Frontal cortex (tissue), 4 donors: Measurements from ENCODE around the gene FBXL16. TPM values are rescaled to one million over a fixed set of nuclear protein-coding genes. Genes with fewer than 3 reads are reported as not detected.
"Not testable (repeated sequence)": the region's sequence is repeated elsewhere in the genome, so short reads cannot be mapped to it uniquely, and the experiment has no call there.

ENCODE experiments used
- DNase-seq, 2 donors: peaks; one replicate each; pipeline ENCODE4 v3.0.0; 2012; ENCODE audit warnings: low spot score in 2 of 2
- FAIRE-seq: peaks from 2 replicates; lab custom pipeline; 2012; peaks lifted over from hg19 to GRCh38; lab: Jason Lieb, UNC
- total RNA-seq: library from RNA; depleted of rRNA; stranded (reverse); fragments of >200 nt; gene quantifications from one replicate; pipeline ENCODE4 v1.2.3, GENCODE V29; 2014
- donor health status: control.
- donor health status: control.
- donor health status: control.

FBXL16 gene
- total RNA-seq, 1 donor from 2014 or later: 4.5 TPM

GRCh38 chr16:714558-715476, 9.2 kb upstream of the FBXL16 start, which contains the start of gene METRN:
Gene METRN, plus strand, starts transcription at chr16:715118. Its CDS starts 172 bp downstream, at chr16:715290.
- FAIRE-seq (no peak), DNase-seq (peak; percentile 99)

- DNase-seq: no peak
- no peak for FAIRE-seq
Observed at GRCh38 chr16:714079-714478, 8.5 kb upstream of the FBXL16 start.

GRCh38 chr16:712740-713250, 7.2 kb upstream of the FBXL16 start:
- not testable (repeated sequence) for FAIRE-seq

GRCh38 chr16:711548-712320, 6.1 kb upstream of the FBXL16 start:
- FAIRE-seq: no peak
- peak; percentile 89 to 90 for DNase-seq

More at GRCh38 chr16:712740-713250, 7.2 kb upstream of the FBXL16 start:
- DNase-seq: not testable (repeated sequence)

- FAIRE-seq: no peak
Observed at GRCh38 chr16:711084-711483, 5.5 kb upstream of the FBXL16 start.

GRCh38 chr16:710500-711075, 5.0 kb upstream of the FBXL16 start:
- no peak for FAIRE-seq
- no peak for DNase-seq

More at GRCh38 chr16:711084-711483, 5.5 kb upstream of the FBXL16 start:
- no peak for DNase-seq

GRCh38 chr16:709566-710499, 4.2 kb upstream of the FBXL16 start:
- peak; percentile 89 to 93 for DNase-seq
- no peak for FAIRE-seq

- DNase-seq (no peak), FAIRE-seq (no peak)
Observed at GRCh38 chr16:708959-709358, 3.4 kb upstream of the FBXL16 start.

GRCh38 chr16:708019-708418, 2.4 kb upstream of the FBXL16 start:
- FAIRE-seq: no peak
- no peak for DNase-seq

- FAIRE-seq (no peak), DNase-seq (no peak)
Observed at GRCh38 chr16:707062-707538, 1.5 kb upstream of the FBXL16 start.

- DNase-seq (no peak), FAIRE-seq (no peak)
Observed at GRCh38 chr16:706189-707061, 824 bp upstream of the FBXL16 start.

- no peak for FAIRE-seq
Observed at GRCh38 chr16:704552-705380, 835 bp downstream of the FBXL16 start.

GRCh38 chr16:704047-704446, 1.6 kb downstream of the FBXL16 start:
- DNase-seq (no peak), FAIRE-seq (no peak)

More at GRCh38 chr16:704552-705380, 835 bp downstream of the FBXL16 start:
- no peak for DNase-seq

- DNase-seq: no peak
- no peak for FAIRE-seq
Observed at GRCh38 chr16:703406-703805, 2.2 kb downstream of the FBXL16 start.

- FAIRE-seq (no peak), DNase-seq (no peak)
Observed at GRCh38 chr16:702341-702740, 3.3 kb downstream of the FBXL16 start.

GRCh38 chr16:700684-701584, 4.7 kb downstream of the FBXL16 start:
- peak in 1 of 2 donors; percentile 64 for DNase-seq
- no peak for FAIRE-seq
